HG02759 (cell line): ENCODE results near the gene CATSPER4.

Experiments
- ATAC-seq: cut with Tn5 transposase; IDR thresholded peaks from one replicate; pipeline ENCODE4 v1.9.1; 2021; ENCODE audit warnings: mild to moderate bottlenecking, moderate library complexity; ENCODE audit not compliant: unreplicated experiment

The CATSPER4 gene

GRCh38 chr1:26164036-26164860 is 26.2 kb upstream of the CATSPER4 start:
- ATAC-seq = peak; percentile 44

GRCh38 chr1:26164861-26165842 is 25.2 kb upstream of the CATSPER4 start:
- no peak for ATAC-seq

GRCh38 chr1:26166719-26167281 is 23.6 kb upstream of the CATSPER4 start:
- ATAC-seq = no peak

GRCh38 chr1:26168410-26169197 is 21.8 kb upstream of the CATSPER4 start, which contains the start of gene C1orf232:
TSS of gene C1orf232 (minus strand) at chr1:26168963. CDS start at chr1:26168499, 464 bp downstream.
- ATAC-seq = no peak

GRCh38 chr1:26169198-26169554 is 21.2 kb upstream of the CATSPER4 start:
- ATAC-seq = no peak

GRCh38 chr1:26169669-26170471 is 20.5 kb upstream of the CATSPER4 start, which contains the start of gene ZNF593:
TSS of gene ZNF593 (plus strand) at chr1:26169908. CDS start at chr1:26169984, 76 bp downstream.
- peak; percentile 93 for ATAC-seq

- no peak for ATAC-seq
Observed at GRCh38 chr1:26170472-26170821, 20.0 kb upstream of the CATSPER4 start.

- ATAC-seq = no peak
Observed at GRCh38 chr1:26171084-26172072, 19.0 kb upstream of the CATSPER4 start, which contains the start of gene ZNF593OS. TSS of gene ZNF593OS (minus strand) at chr1:26171832. CDS start at chr1:26171661, 171 bp downstream.

- no peak for ATAC-seq
Observed at GRCh38 chr1:26175346-26175745, 15.1 kb upstream of the CATSPER4 start.

GRCh38 chr1:26177182-26177684 is 13.2 kb upstream of the CATSPER4 start, which contains the start of gene CNKSR1:
TSS of gene CNKSR1 (plus strand) at chr1:26177491. CDS start at chr1:26177548, 57 bp downstream.
- ATAC-seq = no peak

- no peak for ATAC-seq
Observed at GRCh38 chr1:26180010-26180506, 10.3 kb upstream of the CATSPER4 start.

- no peak for ATAC-seq
Observed at GRCh38 chr1:26181586-26182382, 8.6 kb upstream of the CATSPER4 start.

- ATAC-seq = no peak
Observed at GRCh38 chr1:26182383-26182696, 8.1 kb upstream of the CATSPER4 start.

- no peak for ATAC-seq
Observed at GRCh38 chr1:26184086-26184485, 6.3 kb upstream of the CATSPER4 start.

GRCh38 chr1:26184883-26185282 is 5.5 kb upstream of the CATSPER4 start:
- no peak for ATAC-seq

- ATAC-seq = no peak
Observed at GRCh38 chr1:26187882-26188281, 2.5 kb upstream of the CATSPER4 start.

GRCh38 chr1:26188477-26188876 is 1.9 kb upstream of the CATSPER4 start:
- ATAC-seq = no peak
